ENCODE data around the gene C1orf105. TPM values are rescaled to one million over a fixed set of nuclear protein-coding genes. Genes with fewer than 3 reads are reported as not detected.
A peak's percentile ranks its signal among the peaks of the same experiment; 100 is the strongest.

Gene C1orf105
- total RNA-seq, 1 donor from 2014 or later: not detected

DNA sequence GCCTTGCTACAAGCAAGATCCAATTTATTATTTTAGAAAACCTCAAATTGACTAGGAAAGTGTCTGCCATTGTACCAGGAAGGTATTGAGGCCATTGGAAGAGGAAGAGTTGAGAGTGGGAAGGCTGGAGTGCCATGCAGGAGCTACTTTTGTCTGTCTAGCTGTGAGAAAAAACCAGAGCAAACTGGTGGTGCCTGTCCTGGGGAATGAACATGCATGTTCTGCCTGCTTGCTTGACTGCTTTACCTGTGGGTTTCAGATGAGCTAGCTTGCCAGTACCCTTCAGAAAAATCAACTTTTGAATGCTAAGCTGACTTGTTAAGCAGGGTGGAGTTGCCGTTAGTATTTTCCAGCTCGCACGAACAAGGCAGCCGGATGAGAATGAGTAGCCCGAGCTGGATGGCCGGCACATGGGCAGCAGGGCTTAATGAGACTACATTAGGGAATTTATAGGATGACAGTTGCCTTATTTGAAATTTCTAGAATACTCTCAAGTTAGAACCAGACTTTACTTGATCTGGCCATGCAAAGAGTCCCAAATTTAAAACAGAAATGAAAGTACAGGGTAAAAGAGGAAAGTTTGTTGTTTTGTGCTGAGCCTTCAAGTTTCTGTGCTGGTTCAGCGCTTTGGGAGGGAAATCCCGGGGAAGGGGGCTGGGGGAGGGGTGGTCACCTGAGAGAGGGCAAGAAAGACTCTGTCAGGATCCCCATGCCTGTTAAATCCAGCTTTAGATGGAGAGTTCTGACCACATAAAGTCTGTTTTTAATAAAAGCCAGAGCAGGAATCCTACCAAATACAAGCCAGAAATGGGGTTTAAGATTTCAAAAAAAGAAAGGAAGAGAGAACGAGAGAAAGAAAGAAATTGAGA lies 29.6 kb upstream of the C1orf105 start:
- Mint-ChIP-seq H3K4me3 (ENCODE audit: unreplicated experiment) (no peak overlapping the region), H3K27me3 (ENCODE audit: low read depth) (no peaks in the 10 kb centered on the region), H3K27ac (ENCODE audit: unreplicated experiment) (peak overlapping the region; percentile 92), H3K9me3 (ENCODE audit: low read depth) (no peaks in the 10 kb centered on the region), H3K36me3 (ENCODE audit: low read depth) (peaks cover 24% of the 10 kb centered on the region), H3K4me1 (ENCODE audit: low read depth) (peaks cover 63% of the 10 kb centered on the region)
- no peak for DNase-seq (ENCODE audit: low spot score)
- TF ChIP-seq, protein P1, sequence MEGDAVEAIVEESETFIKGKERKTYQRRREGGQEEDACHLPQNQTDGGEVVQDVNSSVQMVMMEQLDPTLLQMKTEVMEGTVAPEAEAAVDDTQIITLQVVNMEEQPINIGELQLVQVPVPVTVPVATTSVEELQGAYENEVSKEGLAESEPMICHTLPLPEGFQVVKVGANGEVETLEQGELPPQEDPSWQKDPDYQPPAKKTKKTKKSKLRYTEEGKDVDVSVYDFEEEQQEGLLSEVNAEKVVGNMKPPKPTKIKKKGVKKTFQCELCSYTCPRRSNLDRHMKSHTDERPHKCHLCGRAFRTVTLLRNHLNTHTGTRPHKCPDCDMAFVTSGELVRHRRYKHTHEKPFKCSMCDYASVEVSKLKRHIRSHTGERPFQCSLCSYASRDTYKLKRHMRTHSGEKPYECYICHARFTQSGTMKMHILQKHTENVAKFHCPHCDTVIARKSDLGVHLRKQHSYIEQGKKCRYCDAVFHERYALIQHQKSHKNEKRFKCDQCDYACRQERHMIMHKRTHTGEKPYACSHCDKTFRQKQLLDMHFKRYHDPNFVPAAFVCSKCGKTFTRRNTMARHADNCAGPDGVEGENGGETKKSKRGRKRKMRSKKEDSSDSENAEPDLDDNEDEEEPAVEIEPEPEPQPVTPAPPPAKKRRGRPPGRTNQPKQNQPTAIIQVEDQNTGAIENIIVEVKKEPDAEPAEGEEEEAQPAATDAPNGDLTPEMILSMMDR (IDR thresholded peaks at IDR 0.05): peak; percentile 1

DNA sequence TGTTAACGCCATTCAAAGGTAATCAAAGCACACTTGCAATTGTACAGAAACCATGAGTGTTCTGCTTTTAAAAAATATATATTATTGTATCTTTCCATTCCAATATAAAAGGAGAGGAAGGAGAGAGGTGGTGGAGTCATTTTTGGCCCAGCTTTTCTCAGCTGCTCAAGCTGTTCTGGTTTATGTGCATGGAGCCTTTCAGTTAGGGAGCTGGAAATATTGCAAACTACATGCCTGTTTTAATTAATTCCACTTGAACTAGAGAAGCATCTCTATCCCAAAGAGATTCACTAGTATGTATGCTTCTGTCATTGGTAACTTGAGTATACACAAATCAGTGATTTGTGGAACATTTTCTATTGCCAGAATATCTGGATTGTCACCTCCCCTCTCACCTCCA lies 28.5 kb upstream of the C1orf105 start:
- peaks cover 22% of the 10 kb centered on the region for H3K36me3 Mint-ChIP-seq (ENCODE audit: low read depth)
- H3K4me1 Mint-ChIP-seq (ENCODE audit: low read depth): peaks cover 59% of the 10 kb centered on the region
- H3K27me3 Mint-ChIP-seq (ENCODE audit: low read depth): no peaks in the 10 kb centered on the region
- no peak overlapping the region for H3K27ac Mint-ChIP-seq (ENCODE audit: unreplicated experiment)
- TF ChIP-seq, protein P1 (IDR thresholded peaks at IDR 0.05): no peak
- no peaks in the 10 kb centered on the region for H3K9me3 Mint-ChIP-seq (ENCODE audit: low read depth)
- no peak overlapping the region for H3K4me3 Mint-ChIP-seq (ENCODE audit: unreplicated experiment)
- DNase-seq (ENCODE audit: low spot score): no peak

DNA sequence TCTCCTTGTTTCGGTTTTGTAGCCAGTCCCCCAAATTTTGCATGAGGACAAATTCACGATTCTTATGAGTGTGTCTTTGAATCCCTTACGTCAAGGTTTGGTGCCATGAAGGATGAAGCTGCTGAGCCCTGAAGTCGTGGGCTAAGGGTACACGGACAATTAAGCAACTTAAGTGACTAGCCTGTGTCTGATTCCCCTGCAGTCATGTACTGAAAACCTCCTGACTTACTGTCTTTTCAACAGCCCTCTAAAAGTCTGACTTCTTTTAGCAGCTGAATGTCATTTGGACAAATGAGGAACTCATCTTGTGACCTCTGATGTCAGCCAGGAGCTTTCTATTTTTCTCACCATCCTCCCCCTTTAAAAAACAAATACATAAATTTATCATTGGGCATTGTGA lies 27.1 kb upstream of the C1orf105 start:
- Mint-ChIP-seq H3K4me3 (ENCODE audit: unreplicated experiment) (no peak overlapping the region), H3K36me3 (ENCODE audit: low read depth) (peaks cover 19% of the 10 kb centered on the region), H3K4me1 (ENCODE audit: low read depth) (peaks cover 72% of the 10 kb centered on the region), H3K27ac (ENCODE audit: unreplicated experiment) (peak overlapping the region; percentile 68), H3K9me3 (ENCODE audit: low read depth) (no peaks in the 10 kb centered on the region), H3K27me3 (ENCODE audit: low read depth) (no peaks in the 10 kb centered on the region)
- TF ChIP-seq, protein P1 (IDR thresholded peaks at IDR 0.05): no peak
- no peak for DNase-seq (ENCODE audit: low spot score)

DNA sequence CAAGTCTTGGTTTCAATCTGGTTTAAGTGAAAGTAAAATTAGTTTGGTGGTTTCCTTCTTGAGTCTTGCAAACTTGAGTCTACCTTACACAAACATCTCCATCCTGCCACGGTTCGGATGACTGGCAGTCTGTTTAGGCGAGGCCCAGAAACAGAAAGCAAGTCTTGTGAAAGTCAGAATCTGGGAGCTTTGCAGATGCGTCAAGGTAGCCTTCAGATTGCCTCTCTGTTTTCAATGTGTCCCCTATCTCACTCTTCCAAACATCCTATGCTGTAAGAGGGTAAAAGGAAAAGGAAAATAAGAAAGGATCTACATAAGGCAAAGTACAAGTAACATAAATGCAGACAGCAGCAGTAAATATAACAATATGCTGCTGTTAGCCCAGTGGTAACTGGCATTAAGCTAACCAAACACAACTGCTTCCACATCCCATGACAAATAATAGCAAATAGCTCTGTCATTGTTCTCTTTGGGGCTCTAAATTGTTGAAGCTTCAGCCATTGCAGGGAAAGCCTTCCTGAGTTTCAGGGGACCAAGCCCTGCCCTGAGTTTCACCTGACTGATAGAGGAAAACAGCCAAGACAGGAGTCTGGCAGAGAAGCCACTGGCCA lies 26.2 kb upstream of the C1orf105 start:
- Mint-ChIP-seq H3K27ac (ENCODE audit: unreplicated experiment) (peak overlapping the region; percentile 68), H3K27me3 (ENCODE audit: low read depth) (no peaks in the 10 kb centered on the region), H3K4me3 (ENCODE audit: unreplicated experiment) (no peak overlapping the region), H3K9me3 (ENCODE audit: low read depth) (no peaks in the 10 kb centered on the region), H3K36me3 (ENCODE audit: low read depth) (peaks cover 16% of the 10 kb centered on the region), H3K4me1 (ENCODE audit: low read depth) (peaks cover 81% of the 10 kb centered on the region)
- TF ChIP-seq, protein P1 (IDR thresholded peaks at IDR 0.05): no peak
- DNase-seq (ENCODE audit: low spot score): no peak

DNA sequence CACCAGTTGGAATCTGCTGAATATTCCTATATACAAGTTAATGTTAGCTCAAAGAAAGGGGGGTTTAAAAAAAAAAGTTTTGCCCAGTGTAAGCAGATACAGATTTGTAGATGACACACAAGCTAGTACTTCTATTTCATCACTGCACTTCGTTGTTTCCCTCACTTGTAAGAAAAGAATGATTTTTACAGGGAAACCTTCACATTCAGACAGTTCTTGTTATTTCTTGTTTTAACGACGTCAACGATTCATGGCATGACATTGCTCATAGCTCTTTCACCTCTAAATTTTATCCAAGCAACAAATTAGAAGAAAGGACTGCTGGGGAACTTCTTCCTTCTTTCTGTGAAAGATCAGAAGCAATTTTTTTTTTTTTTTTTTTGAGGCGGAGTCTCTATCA lies 25.7 kb upstream of the C1orf105 start:
- DNase-seq (ENCODE audit: low spot score): no peak
- H3K27me3 Mint-ChIP-seq (ENCODE audit: low read depth): no peaks in the 10 kb centered on the region
- peak overlapping the region; percentile 68 for H3K27ac Mint-ChIP-seq (ENCODE audit: unreplicated experiment)
- TF ChIP-seq, protein P1 (IDR thresholded peaks at IDR 0.05): no peak
- H3K9me3 Mint-ChIP-seq (ENCODE audit: low read depth): no peaks in the 10 kb centered on the region
- peaks cover 83% of the 10 kb centered on the region for H3K4me1 Mint-ChIP-seq (ENCODE audit: low read depth)
- no peak overlapping the region for H3K4me3 Mint-ChIP-seq (ENCODE audit: unreplicated experiment)
- peaks cover 16% of the 10 kb centered on the region for H3K36me3 Mint-ChIP-seq (ENCODE audit: low read depth)

Measured in chondrocyte (in vitro differentiated cells).